ENCODE measurements around the gene HOOK1. TPM values are rescaled to one million over a fixed set of nuclear protein-coding genes. Genes with fewer than 3 reads are reported as not detected.

Gene HOOK1
- total RNA-seq, 1 experiment from 2014 or later, result 42.0 TPM

- H4K20me1 ChIP-seq (ENCODE audit: control insufficient read depth, insufficient read depth, insufficient read length), result no peaks in the 10 kb centered on the region
- no peak overlapping the region for H2AK5ac ChIP-seq (ENCODE audit: insufficient read length, low read length)
- no peaks in the 10 kb centered on the region for H3K27me3 Mint-ChIP-seq (ENCODE audit: low read depth)
- TF ChIP-seq CTCF (conservative IDR thresholded peaks at IDR 0.05), result peak; percentile 66
- WGBS (ENCODE audit: extremely low coverage, insufficient read length, low lambda C conversion rate), result no CpG with 5 or more reads among the region's 2 CpGs
- H3K9me3 Mint-ChIP-seq, result no peaks in the 10 kb centered on the region
- H2BK20ac ChIP-seq (ENCODE audit: low read depth, low read length, poor library complexity, severe bottlenecking), result no peak overlapping the region
- no peak overlapping the region for H2BK12ac ChIP-seq (ENCODE audit: insufficient read length, low read depth, low read length)
- no peaks in the 10 kb centered on the region for H3K27me3 ChIP-seq (ENCODE audit: insufficient read depth, low read length)
- H3K4ac ChIP-seq (ENCODE audit: low read depth, low read length), result no peak overlapping the region
- no peak overlapping the region for H2BK5ac ChIP-seq (ENCODE audit: insufficient read length, low read length)
- no peak overlapping the region for H3K27ac ChIP-seq (ENCODE audit: insufficient read length, low read depth, low read length)
- no peaks in the 10 kb centered on the region for H3K36me3 Mint-ChIP-seq (ENCODE audit: insufficient read depth in 1 of 3, low read depth in 3 of 3)
- no peak for DNase-seq
- no peaks in the 10 kb centered on the region for H3K4me1 ChIP-seq (ENCODE audit: insufficient read depth, low read length)
- no peak overlapping the region for H3K14ac ChIP-seq (ENCODE audit: insufficient read depth, low read length)
- no peak overlapping the region for H3K4me2 ChIP-seq (ENCODE audit: insufficient read depth, insufficient read length, low read length)
- H3K56ac ChIP-seq (ENCODE audit: insufficient read length, low read depth, low read length), result no peak overlapping the region
- no peaks in the 10 kb centered on the region for H3K23me2 ChIP-seq (ENCODE audit: insufficient read length, low read depth, low read length, poor library complexity, severe bottlenecking)
- H3K4me3 Mint-ChIP-seq, result no peak overlapping the region
- H3K9me3 ChIP-seq (ENCODE audit: control insufficient read depth, low read depth, low read length), result no peaks in the 10 kb centered on the region
- no peak overlapping the region for H2BK15ac ChIP-seq (ENCODE audit: low read depth, low read length)
- H4K91ac ChIP-seq (ENCODE audit: insufficient read length, low read depth, low read length), result no peak overlapping the region
- no peak overlapping the region for H3K23ac ChIP-seq (ENCODE audit: insufficient read length, low read depth, low read length)
- H3K79me2 ChIP-seq (ENCODE audit: insufficient read depth, low read length), result no peaks in the 10 kb centered on the region
- H4K8ac ChIP-seq (replicated peaks; ENCODE audit: insufficient read length, low read depth, low read length), result no peak overlapping the region
- no peak overlapping the region for H3K9ac ChIP-seq (ENCODE audit: extremely low read depth, insufficient read length, low read length)
- no peaks in the 10 kb centered on the region for H3K79me1 ChIP-seq (ENCODE audit: insufficient read depth, low read depth, low read length, poor library complexity, severe bottlenecking)
- no peak overlapping the region for H4K5ac ChIP-seq (ENCODE audit: insufficient read length, low read depth, low read length)
- no peak overlapping the region for H2AFZ ChIP-seq (ENCODE audit: low read length)
- no peaks in the 10 kb centered on the region for H3K4me1 Mint-ChIP-seq
- no peak overlapping the region for H3K18ac ChIP-seq (ENCODE audit: insufficient read length, low read depth, low read length)
- H3K27ac Mint-ChIP-seq, result no peak overlapping the region
- no peak overlapping the region for H2BK120ac ChIP-seq (ENCODE audit: low read depth, low read length, poor library complexity, severe bottlenecking)
- H3T11ph ChIP-seq (ENCODE audit: low read length), result no peak overlapping the region
Observed at GRCh38 chr1:59779949-59780348, 34.8 kb upstream of the HOOK1 start.

All from H9 (cell line).